Parathyroid adenoma (tissue), 2 donors: ENCODE measurements around the gene FAM53A.

Source experiments
- H2AFZ ChIP-seq: fragments of 300-600 bp; sonication (generic); one replicate; pipeline ENCODE4 v1.7.0; 2017; ENCODE audit warnings: antibody characterized with exemption, mild to moderate bottlenecking
- H3K27ac ChIP-seq: fragments of 300-600 bp; sonication (generic); one replicate; pipeline ENCODE4 v1.7.0; 2017
- H3K27me3 ChIP-seq: fragments of 300-600 bp; sonication (generic); one replicate; pipeline ENCODE4 v1.7.0; 2017; ENCODE audit warnings: low read length; ENCODE audit not compliant: control insufficient read depth, insufficient read depth
- H3K36me3 ChIP-seq: fragments of 300-600 bp; sonication (generic); one replicate; pipeline ENCODE4 v1.7.0; 2017; ENCODE audit warnings: low read length; ENCODE audit not compliant: control insufficient read depth, insufficient read depth
- H3K4me1 ChIP-seq: fragments of 300-600 bp; sonication (generic); one replicate; pipeline ENCODE4 v1.7.0; 2017; ENCODE audit warnings: control low read depth
- H3K4me2 ChIP-seq: fragments of 300-600 bp; sonication (generic); one replicate; pipeline ENCODE4 v1.7.0; 2017; ENCODE audit warnings: low read length
- H3K4me3 ChIP-seq: fragments of 300-600 bp; sonication (generic); one replicate; pipeline ENCODE4 v1.7.0; 2017; ENCODE audit warnings: low read depth, low read length
- H3K79me2 ChIP-seq: fragments of 300-600 bp; sonication (generic); one replicate; pipeline ENCODE4 v1.7.0; 2017; ENCODE audit warnings: control low read depth
- H3K9ac ChIP-seq: fragments of 300-600 bp; sonication (generic); one replicate; pipeline ENCODE4 v1.7.0; 2017; ENCODE audit warnings: mild to moderate bottlenecking
- H3K9me3 ChIP-seq: fragments of 300-600 bp; sonication (generic); one replicate; pipeline ENCODE4 v1.7.0; 2017; ENCODE audit warnings: low read length; ENCODE audit not compliant: control insufficient read depth
- TF ChIP-seq, protein P1 (sequence below): fragments of 300-600 bp; sonication (generic); IDR thresholded peaks from one replicate; pipeline ENCODE4 v1.7.0; 2017; ENCODE audit warnings: antibody characterized with exemption, mild to moderate bottlenecking
- donor health status: primary hyperparathyroidism.

FAM53A gene

DNA sequence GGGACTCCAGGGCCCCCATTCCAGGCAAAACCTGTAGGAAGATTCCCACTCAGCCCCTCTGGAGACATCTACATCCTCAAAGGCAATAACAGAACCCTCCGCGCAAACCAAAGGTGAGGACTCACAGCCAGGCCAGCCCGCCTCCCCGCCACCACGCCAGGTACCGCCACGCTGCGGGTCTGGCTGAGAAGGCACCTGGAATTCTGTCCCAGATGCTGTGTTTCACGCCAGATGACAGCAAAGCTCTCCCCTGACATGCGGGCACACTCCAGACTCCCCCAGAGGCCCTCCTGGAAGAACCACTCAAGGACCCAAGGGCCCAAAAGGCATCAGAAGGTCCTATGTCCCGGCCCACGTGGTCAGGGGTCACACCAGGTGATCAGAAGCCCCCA, 59.6 kb downstream of the FAM53A start:
- H3K9ac ChIP-seq: no peak overlapping the region
- no peaks in the 10 kb centered on the region for H3K4me1 ChIP-seq

DNA sequence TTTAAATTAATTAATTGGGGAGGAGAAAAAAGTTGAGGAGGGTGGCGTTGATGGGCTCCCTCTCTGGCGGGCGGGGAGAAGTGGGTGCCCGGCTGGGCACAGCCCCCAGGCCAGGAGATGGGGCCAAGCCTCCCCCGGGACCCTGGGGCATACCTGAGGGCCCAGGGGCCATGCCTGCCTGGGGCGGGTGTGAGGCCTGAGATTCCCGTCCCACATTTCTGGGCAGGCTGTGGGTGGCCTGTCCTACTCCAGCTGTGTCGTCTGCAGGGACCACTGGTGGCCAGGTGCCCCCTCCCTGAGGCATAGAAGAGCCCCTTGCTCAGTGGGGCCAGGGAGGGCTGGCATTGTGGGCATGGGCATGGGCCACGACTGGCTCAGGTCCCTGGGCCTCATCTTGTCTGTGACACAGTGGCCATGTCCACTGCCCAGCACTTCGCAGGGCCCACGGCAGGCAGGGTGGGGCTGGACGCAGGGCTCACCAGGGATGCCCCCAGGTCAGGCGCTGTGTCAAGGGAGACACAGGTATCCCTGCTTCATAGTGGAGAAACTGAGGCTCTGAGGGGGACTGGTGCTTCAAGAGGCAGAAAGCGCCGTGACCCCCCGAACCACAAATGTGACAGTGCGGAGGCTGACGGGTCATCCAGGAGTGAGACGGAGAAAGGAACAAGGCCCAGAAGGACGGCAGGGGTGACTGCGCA, 60.1 kb downstream of the FAM53A start:
- no peak overlapping the region for H2AFZ ChIP-seq
- no peaks in the 10 kb centered on the region for H3K36me3 ChIP-seq
- no peaks in the 10 kb centered on the region for H3K27me3 ChIP-seq
- H3K4me1 ChIP-seq: no peaks in the 10 kb centered on the region
- no peaks in the 10 kb centered on the region for H3K79me2 ChIP-seq
- H3K9me3 ChIP-seq: no peaks in the 10 kb centered on the region
- no peak overlapping the region for H3K9ac ChIP-seq
- H3K4me2 ChIP-seq: no peak overlapping the region
- no peak overlapping the region for H3K27ac ChIP-seq
- H3K4me3 ChIP-seq: no peak overlapping the region
- TF ChIP-seq, protein P1, sequence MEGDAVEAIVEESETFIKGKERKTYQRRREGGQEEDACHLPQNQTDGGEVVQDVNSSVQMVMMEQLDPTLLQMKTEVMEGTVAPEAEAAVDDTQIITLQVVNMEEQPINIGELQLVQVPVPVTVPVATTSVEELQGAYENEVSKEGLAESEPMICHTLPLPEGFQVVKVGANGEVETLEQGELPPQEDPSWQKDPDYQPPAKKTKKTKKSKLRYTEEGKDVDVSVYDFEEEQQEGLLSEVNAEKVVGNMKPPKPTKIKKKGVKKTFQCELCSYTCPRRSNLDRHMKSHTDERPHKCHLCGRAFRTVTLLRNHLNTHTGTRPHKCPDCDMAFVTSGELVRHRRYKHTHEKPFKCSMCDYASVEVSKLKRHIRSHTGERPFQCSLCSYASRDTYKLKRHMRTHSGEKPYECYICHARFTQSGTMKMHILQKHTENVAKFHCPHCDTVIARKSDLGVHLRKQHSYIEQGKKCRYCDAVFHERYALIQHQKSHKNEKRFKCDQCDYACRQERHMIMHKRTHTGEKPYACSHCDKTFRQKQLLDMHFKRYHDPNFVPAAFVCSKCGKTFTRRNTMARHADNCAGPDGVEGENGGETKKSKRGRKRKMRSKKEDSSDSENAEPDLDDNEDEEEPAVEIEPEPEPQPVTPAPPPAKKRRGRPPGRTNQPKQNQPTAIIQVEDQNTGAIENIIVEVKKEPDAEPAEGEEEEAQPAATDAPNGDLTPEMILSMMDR: no peak

More for the DNA sequence above, 59.6 kb downstream of the FAM53A start:
- H3K4me2 ChIP-seq: no peak overlapping the region
- no peaks in the 10 kb centered on the region for H3K79me2 ChIP-seq
- H3K27ac ChIP-seq: no peak overlapping the region
- TF ChIP-seq, protein P1: no peak
- no peaks in the 10 kb centered on the region for H3K27me3 ChIP-seq
- no peak overlapping the region for H3K4me3 ChIP-seq
- no peaks in the 10 kb centered on the region for H3K36me3 ChIP-seq
- H2AFZ ChIP-seq: no peak overlapping the region
- no peaks in the 10 kb centered on the region for H3K9me3 ChIP-seq

DNA sequence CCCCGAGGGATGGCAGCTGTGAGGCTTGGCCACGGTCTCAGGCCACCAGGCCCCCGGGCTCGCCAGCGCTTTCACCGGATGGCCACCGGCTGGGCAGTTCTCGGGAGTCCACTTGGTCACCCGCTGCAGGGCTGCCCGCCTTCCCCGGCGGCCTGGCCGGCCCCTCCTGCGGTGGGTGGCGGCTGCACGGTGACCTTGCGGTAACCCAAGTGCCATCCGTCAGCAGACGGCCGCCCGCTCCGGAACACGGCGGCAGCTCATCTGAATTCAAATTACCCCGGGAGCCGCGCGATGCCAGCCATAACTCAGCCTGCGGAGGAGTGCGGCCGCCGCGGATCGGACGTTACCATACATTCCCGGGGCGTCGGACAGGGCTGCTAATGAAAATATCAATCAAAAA, 60.7 kb downstream of the FAM53A start:
- no peaks in the 10 kb centered on the region for H3K79me2 ChIP-seq
- TF ChIP-seq, protein P1: no peak

DNA sequence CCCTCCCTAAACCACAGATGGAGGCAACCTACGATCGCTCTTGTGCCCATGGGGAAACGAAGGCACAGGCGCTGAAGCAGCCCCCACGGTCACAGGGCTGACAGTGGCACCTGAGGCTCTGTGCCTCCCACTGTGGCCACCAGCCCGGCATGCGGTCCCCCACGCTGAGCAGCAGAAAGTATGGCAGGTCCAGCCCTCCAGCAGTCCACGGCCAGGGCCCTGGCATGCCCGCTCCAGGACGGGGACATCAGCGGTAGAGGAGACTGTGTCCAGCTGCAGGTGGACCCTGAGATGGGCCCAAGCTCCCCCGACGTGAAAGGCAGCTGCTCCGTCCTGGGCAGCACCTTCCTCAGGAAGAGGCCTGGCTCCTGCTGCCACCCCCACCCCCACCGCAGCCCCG, 61.2 kb downstream of the FAM53A start:
- TF ChIP-seq, protein P1: no peak
- H3K4me2 ChIP-seq: no peak overlapping the region
- H3K36me3 ChIP-seq: no peaks in the 10 kb centered on the region
- no peaks in the 10 kb centered on the region for H3K79me2 ChIP-seq
- H3K9me3 ChIP-seq: no peaks in the 10 kb centered on the region
- no peaks in the 10 kb centered on the region for H3K4me1 ChIP-seq
- no peak overlapping the region for H3K4me3 ChIP-seq
- H3K27me3 ChIP-seq: no peaks in the 10 kb centered on the region
- no peak overlapping the region for H2AFZ ChIP-seq
- H3K27ac ChIP-seq: no peak overlapping the region
- no peak overlapping the region for H3K9ac ChIP-seq

More for the DNA sequence above, 60.7 kb downstream of the FAM53A start:
- H3K36me3 ChIP-seq: no peaks in the 10 kb centered on the region
- H3K4me1 ChIP-seq: no peaks in the 10 kb centered on the region
- H3K4me2 ChIP-seq: no peak overlapping the region
- no peak overlapping the region for H2AFZ ChIP-seq
- no peaks in the 10 kb centered on the region for H3K27me3 ChIP-seq
- no peak overlapping the region for H3K4me3 ChIP-seq
- no peak overlapping the region for H3K9ac ChIP-seq
- H3K27ac ChIP-seq: no peak overlapping the region
- no peaks in the 10 kb centered on the region for H3K9me3 ChIP-seq

DNA sequence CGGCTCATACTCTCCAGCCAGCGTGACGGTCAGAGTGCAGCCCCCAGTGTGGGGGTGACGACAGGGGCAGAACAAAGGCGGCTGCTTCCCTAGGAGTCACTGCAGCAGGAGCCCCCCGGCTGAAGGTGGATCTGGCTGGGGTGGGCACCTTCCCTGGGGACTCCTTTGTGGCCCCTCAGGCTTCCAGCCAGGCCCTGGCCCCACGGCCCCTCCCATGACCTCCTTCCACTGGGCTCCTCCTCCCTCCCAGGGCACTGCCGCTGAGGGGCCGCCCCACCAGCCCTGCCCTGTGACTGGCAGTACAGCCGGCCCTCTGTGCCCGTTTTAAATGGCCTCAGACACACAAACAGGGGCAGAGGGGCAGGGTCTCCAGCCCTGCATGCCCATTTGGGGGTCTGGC, 61.9 kb downstream of the FAM53A start:
- no peak overlapping the region for H3K9ac ChIP-seq
- H2AFZ ChIP-seq: no peak overlapping the region
- no peaks in the 10 kb centered on the region for H3K27me3 ChIP-seq
- H3K79me2 ChIP-seq: no peaks in the 10 kb centered on the region
- H3K9me3 ChIP-seq: no peaks in the 10 kb centered on the region
- no peaks in the 10 kb centered on the region for H3K36me3 ChIP-seq
- no peaks in the 10 kb centered on the region for H3K4me1 ChIP-seq
- H3K4me3 ChIP-seq: no peak overlapping the region
- H3K27ac ChIP-seq: no peak overlapping the region
- no peak overlapping the region for H3K4me2 ChIP-seq
- TF ChIP-seq, protein P1: no peak
